HG03060 (cell line): ENCODE data around the gene ANKRD18B.
"Not testable (repeated sequence)": the region's sequence is repeated elsewhere in the genome, so short reads cannot be mapped to it uniquely, and the experiment has no call there.

Experiments
- ATAC-seq: cut with Tn5 transposase; IDR thresholded peaks from one replicate; pipeline ENCODE4 v1.9.1; 2021; ENCODE audit warnings: low read depth, moderate number of reproducible peaks; ENCODE audit not compliant: unreplicated experiment

ANKRD18B gene

GRCh38 chr9:33523397-33524305, at the start of gene ANKRD18B:
Gene ANKRD18B, plus strand, starts transcription at chr9:33524251. Its CDS starts 239 bp downstream, at chr9:33524490.
- ATAC-seq = not testable (repeated sequence)

- no peak for ATAC-seq
These were observed 48.7 kb upstream of the ANKRD18B start for GRCh38 chr9:33475357-33475756.

- no peak for ATAC-seq
These were observed 47.5 kb upstream of the ANKRD18B start for GRCh38 chr9:33476503-33476902.

GRCh38 chr9:33480106-33480505, 43.9 kb upstream of the ANKRD18B start:
- no peak for ATAC-seq

GRCh38 chr9:33480976-33481375, 43.1 kb upstream of the ANKRD18B start:
- no peak for ATAC-seq

- ATAC-seq = not testable (repeated sequence)
These were observed 38.7 kb upstream of the ANKRD18B start for GRCh38 chr9:33485312-33485711.

GRCh38 chr9:33489066-33489465, 35.0 kb upstream of the ANKRD18B start:
- ATAC-seq = no peak

GRCh38 chr9:33493819-33494218, 30.2 kb upstream of the ANKRD18B start:
- not testable (repeated sequence) for ATAC-seq

- no peak for ATAC-seq
These were observed 25.7 kb upstream of the ANKRD18B start for GRCh38 chr9:33498387-33498786.

GRCh38 chr9:33506626-33507370, 17.3 kb upstream of the ANKRD18B start:
- no peak for ATAC-seq

GRCh38 chr9:33510262-33511183, 13.5 kb upstream of the ANKRD18B start:
- no peak for ATAC-seq

- ATAC-seq = not testable (repeated sequence)
These were observed 12.9 kb upstream of the ANKRD18B start for GRCh38 chr9:33511184-33511517.

GRCh38 chr9:33512535-33512934, 11.5 kb upstream of the ANKRD18B start:
- not testable (repeated sequence) for ATAC-seq

GRCh38 chr9:33515342-33515995, 8.6 kb upstream of the ANKRD18B start:
- ATAC-seq = not testable (repeated sequence)

GRCh38 chr9:33516397-33516796, 7.7 kb upstream of the ANKRD18B start:
- ATAC-seq = not testable (repeated sequence)

GRCh38 chr9:33517373-33517772, 6.7 kb upstream of the ANKRD18B start:
- ATAC-seq = no peak

GRCh38 chr9:33517934-33518577, 6.0 kb upstream of the ANKRD18B start:
- not testable (repeated sequence) for ATAC-seq

- ATAC-seq = not testable (repeated sequence)
These were observed 2.2 kb upstream of the ANKRD18B start for GRCh38 chr9:33521861-33522260.

GRCh38 chr9:33524306-33524947, 376 bp downstream of the ANKRD18B start:
- no peak for ATAC-seq
